NCI-H460 (cell line): Measurements from ENCODE around the gene MISFA. TPM values are rescaled to one million over a fixed set of nuclear protein-coding genes. Genes with fewer than 3 reads are reported as not detected.
"Not testable (repeated sequence)": the region's sequence is repeated elsewhere in the genome, so short reads cannot be mapped to it uniquely, and the experiment has no call there.

Source experiments
- DNase-seq: peaks from one replicate; pipeline ENCODE4 v3.0.0-alpha.2; 2016; ENCODE audit warnings: low read depth; ENCODE audit errors: extremely low read depth
- polyA plus RNA-seq: library from polyadenylated mRNA; depleted of rRNA; stranded (reverse); fragments of >200 nt; gene quantifications from 2 replicates; pipeline ENCODE4 v1.2.3, GENCODE V29; 2014; cell fraction: nucleus; rRNA removed
- total RNA-seq: library from RNA; depleted of rRNA; stranded (reverse); fragments of >200 nt; shearing (Covaris generic); gene quantifications from 2 replicates; pipeline ENCODE4 v1.2.3, GENCODE V29; 2014; rRNA removed

The MISFA gene
- total RNA-seq: 1.1 and 1.8 TPM in 2 replicates
- polyA plus RNA-seq: 27.6 and 39.8 TPM in 2 replicates

DNA sequence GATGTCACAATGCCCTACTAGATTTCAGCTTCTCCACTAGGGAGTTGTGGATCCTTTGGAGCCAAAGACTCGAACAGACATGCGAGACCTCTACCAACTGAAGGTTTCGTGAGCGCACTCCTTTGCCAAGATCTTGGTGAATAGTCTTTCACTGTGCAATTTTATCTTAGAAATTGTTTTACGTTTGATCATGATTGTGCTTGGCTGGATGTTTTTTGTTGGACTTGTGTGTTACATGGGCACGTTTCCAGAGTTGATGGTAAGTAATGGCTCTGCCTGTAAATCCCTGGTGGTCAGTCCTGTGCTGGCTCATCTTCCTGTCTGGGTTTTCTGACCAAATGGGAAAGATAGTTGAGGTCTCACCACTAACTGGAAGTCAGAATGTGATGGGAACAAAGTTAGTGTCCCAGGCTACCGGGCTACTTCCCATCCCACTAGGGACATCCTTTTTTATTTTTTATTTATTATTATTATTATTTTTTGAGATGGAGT, at the start of gene MISFA:
Gene MISFA, plus strand, starts transcription at position 51 of the 492 bp plus-strand sequence. Its CDS starts 140 bp downstream, at position 191.
- DNase-seq: no peak

- DNase-seq: no peak
Measured at GRCh38 chr11:18563090-18563730, 36.4 kb upstream of the MISFA start.

GRCh38 chr11:18564149-18564548, 35.4 kb upstream of the MISFA start:
- DNase-seq: no peak

DNA sequence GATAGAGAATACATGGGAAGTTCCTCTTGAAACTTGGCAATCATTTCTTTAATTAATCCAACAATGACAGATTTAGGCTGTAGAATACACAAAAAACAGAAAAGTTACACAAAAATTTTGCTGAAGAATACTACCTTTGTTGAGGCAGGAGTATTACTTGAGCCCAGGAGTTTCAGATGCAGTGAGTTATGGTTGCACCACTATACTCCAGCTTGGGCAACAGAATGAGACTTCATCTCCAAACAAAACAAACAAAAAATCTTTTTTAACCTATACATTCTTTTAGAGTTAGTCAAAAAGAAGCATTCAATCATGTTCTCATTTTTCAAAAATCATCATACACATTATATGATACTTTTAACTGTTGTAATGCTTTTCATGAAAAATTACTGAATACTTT, 33.2 kb upstream of the MISFA start:
- DNase-seq: no peak

DNA sequence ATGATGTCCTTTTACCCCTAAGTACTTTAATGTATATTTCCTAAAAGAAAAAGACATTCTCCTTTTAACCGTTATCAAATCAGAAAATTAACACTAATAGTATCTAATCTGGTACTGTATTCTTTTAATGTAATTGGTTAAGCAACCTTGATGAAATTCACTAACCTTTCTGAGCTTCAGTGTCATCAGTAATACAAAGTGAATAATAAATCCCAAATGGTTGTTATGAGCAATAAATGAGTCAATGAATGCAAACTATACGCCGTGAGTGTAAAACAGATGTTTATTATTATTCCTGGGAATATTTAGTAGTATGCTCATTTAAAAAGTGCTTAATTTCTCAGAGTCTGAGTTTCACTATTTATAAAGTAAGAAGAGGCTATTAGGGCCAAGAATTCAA, 32.5 kb upstream of the MISFA start:
- no peak for DNase-seq

- no peak for DNase-seq
Measured at GRCh38 chr11:18575361-18575760, 24.2 kb upstream of the MISFA start.

- DNase-seq: no peak
Measured at GRCh38 chr11:18578975-18579598, 20.5 kb upstream of the MISFA start.

GRCh38 chr11:18580113-18580766, 19.3 kb upstream of the MISFA start:
- no peak for DNase-seq

DNA sequence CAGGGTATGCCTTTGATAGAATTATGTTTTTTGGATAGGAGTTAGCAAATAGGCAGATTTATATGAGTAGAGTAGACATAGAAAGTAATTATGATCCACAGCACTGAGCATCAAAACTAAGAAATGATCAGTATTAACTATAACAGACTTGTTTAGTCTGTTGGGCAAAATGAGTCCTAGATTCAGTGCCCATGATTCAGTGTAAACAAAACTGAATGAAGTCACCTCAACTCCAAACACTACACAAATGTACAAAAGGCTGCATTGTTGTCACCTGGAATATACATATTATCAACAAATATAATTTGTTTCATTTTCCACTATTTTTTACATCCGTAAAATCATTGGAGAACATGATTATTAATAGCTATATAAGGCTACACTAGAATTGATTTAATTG, 17.8 kb upstream of the MISFA start:
- DNase-seq: no peak

DNA sequence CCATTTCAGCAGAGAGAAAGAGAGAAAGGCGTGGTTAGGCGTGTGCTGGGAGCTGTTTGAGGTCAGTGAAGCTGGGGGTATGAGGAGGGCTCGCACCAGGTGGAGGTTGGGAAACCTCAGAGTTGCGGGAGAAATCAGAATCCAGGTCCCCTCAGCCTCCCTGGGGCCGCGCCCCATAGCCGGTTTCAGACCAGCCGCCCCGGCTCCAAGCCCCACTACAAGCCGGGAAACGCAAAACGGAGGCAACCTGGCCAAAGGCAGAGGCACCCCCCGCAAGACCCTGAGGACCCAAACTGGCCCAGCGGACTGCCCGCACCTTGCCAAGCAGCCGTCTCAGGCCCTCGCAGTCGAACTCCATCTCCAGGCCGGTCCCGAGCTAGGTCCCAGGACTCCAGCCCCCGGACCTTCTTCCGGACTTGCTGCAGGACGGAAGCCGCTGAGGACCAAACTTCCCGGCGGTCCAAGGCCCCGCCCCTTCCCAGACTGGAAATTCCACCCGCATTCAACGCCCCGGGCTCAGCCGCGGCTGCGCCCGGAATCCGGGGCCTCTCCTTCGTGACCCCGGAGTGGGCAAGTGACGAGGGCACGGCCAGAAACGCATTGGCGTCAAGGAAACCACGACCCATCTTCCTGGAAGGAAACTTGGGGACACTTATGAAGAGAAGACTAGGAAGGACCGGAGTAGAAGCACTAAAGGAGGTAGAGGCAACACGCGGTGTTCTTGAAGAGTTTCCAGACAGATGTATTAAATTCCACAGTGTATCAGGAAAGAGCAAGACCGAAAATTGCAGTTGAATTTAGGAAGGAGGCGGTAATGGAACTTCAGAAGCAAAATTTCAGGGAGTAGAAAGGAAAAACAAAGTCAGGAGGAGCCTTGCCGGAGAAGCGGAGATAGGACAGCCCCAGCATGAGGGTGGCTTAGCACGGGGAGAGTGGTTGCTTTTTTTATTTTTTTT, 11.0 kb upstream of the MISFA start, which contains the start of gene UEVLD:
Gene UEVLD, minus strand, starts transcription at position 438 of the 956 bp plus-strand sequence. Its CDS starts 80 bp downstream, at position 358.
- DNase-seq: peak; percentile 79

- DNase-seq: no peak
Measured at GRCh38 chr11:18590571-18590970, 9.0 kb upstream of the MISFA start.

DNA sequence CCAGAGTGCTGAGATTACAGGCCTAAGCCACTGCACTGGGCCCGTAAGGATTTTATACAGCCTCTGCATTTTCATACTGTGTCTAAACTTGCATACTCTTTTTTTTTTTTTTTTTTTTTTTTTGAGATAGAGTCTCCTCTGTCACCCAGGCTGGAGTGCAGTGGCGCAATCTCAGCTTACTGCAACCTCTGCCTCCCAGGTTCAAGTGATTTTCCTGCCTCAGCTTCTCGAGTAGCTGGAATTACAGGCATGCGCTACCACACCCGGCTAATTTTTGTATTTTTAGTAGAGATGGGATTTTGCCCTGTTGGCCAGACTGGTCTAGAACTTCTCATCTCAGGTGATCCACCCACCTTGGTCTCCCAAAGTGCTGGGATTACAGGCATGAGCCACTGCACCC, 5.5 kb upstream of the MISFA start:
- DNase-seq: not testable (repeated sequence)

DNA sequence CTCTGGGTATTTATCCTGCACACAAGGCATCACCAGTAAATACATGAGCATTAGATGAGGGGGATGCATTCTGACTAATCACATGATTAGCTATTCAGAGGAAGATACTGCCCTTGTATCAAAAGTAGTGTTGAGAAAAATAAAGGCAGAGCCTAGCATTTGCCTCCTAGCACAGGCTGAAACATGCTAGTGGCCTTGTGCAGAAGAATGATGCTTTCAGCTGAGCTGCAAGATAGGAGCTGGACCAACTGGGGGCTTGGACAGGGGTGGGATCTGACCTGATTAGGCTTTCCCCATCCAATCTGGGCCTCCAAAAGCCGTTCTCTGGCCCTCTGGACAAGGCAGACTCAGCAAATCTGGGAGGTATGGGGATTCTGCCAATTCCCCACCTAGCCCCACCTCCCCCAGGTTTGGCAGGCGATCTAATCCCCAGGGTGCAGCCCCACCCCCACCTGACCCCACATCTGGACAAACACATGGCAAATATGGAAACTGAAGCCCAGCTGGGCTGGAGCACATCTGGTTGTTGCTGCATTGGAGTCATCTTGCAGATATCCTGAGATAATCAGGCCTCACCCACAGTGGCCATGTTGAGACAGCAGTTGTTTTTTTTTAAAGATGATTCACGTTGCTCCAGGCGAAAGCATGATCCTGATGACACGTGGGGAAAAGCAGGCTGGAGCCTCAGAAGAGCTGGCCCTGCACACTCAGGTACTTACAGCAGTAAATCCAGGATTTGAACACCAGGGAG, 4.4 kb upstream of the MISFA start:
- no peak for DNase-seq

GRCh38 chr11:18600915-18601569, 1.5 kb downstream of the MISFA start:
- DNase-seq: no peak

DNA sequence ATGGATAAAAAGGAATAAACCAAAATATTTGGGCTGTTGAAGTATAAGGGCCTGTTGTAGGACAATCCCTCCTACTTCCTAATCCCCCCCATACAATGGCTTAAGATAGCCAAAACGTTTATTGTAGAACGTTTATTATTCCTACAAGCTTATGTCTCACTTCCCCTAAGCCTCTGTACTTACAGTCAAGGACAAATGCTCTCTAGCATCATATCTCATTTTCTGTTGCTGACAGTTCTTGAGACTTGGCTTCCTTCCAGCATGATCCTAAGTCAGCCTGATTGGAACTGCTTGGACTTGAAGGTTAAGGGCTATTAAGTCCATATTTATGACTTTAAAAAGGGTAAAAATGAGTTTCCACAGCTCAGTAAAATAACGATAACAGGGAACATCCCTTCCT, 8.8 kb downstream of the MISFA start:
- DNase-seq: no peak

DNA sequence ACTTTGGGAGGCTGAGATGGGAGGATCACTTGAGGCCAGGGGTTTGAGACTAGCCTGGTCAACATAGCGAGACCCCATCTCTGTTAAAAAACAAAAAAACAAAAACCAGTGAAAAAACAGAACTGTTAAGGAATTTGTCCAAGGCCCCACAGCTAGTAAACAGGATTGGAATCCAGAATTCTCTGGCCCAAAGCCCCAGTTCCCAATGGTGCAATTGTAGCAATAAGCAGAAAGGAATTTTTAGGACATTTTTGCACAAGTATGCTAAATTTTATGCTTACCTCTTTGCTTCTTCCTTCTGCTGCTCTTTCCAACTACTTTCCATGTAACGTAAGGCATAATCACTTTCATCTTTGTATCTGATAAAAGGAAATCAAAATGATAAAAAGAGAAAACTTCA, 11.6 kb downstream of the MISFA start:
- no peak for DNase-seq

GRCh38 chr11:18612394-18612793, 12.8 kb downstream of the MISFA start:
- no peak for DNase-seq

GRCh38 chr11:18614667-18615066, 15.1 kb downstream of the MISFA start:
- no peak for DNase-seq
